CD14-positive monocyte (primary cell): Measurements from ENCODE around the gene CSNK1G2. TPM values are rescaled to one million over a fixed set of nuclear protein-coding genes. Genes with fewer than 3 reads are reported as not detected.

Source experiments
- DNase-seq, 3 donors: peaks; one replicate each; pipeline ENCODE4 v3.0.0-alpha.2; 2011 to 2022
- H2AFZ ChIP-seq: 2 replicates; pipeline ENCODE4 v1.6.0; 2012; ENCODE audit warnings: mild to moderate bottlenecking, low read depth, low read length, inconsistent platforms; ENCODE audit not compliant: insufficient read depth, poor library complexity, severe bottlenecking
- H3K27ac ChIP-seq, 2 donors: 1 replicate in 1 of 2; 2 replicates in 1 of 2; pipeline ENCODE4 v1.5.1; 2012 to 2013; ENCODE audit warnings: low read length in 2 of 2, control low read depth in 1 of 2, inconsistent platforms in 1 of 2, low read depth in 1 of 2, mild to moderate bottlenecking in 1 of 2
- H3K27me3 ChIP-seq, 2 donors: one replicate each; pipeline versions ENCODE4 v1.6.0 to v1.6.1; 2011 to 2013; ENCODE audit warnings: low read length in 2 of 2; ENCODE audit not compliant: control insufficient read depth in 2 of 2, insufficient read depth in 2 of 2
- H3K36me3 ChIP-seq, 2 donors: replicated peaks in 1 of 2; 1 replicate in 1 of 2; 2 replicates in 1 of 2; pipeline versions ENCODE4 v1.5.1 to v1.6.1; 2012 to 2013; ENCODE audit warnings: low read length in 2 of 2, control low read depth in 1 of 2, inconsistent platforms in 1 of 2, mild to moderate bottlenecking in 1 of 2; ENCODE audit not compliant: insufficient read depth in 2 of 2, control insufficient read depth in 1 of 2
- H3K4me1 ChIP-seq, 2 donors: 1 replicate in 1 of 2; 2 replicates in 1 of 2; pipeline versions ENCODE4 v1.5.1 to v1.6.1; 2012 to 2013; ENCODE audit warnings: low read length in 2 of 2, control low read depth in 1 of 2, inconsistent platforms in 1 of 2, mild to moderate bottlenecking in 1 of 2, moderate library complexity in 1 of 2; ENCODE audit not compliant: insufficient read depth in 2 of 2, control insufficient read depth in 1 of 2
- H3K4me2 ChIP-seq: replicated peaks from 2 replicates; pipeline ENCODE3; 2012; ENCODE audit warnings: low read length, moderate library complexity, mild to moderate bottlenecking; ENCODE audit not compliant: poor library complexity, severe bottlenecking; ENCODE audit errors: extremely low read depth
- H3K4me3 ChIP-seq, 3 experiments: fragments of 200-600 bp in 1 of 3; sonication (generic) in 1 of 3; replicated peaks in 1 of 3; 1 replicate in 2 of 3; 2 replicates in 1 of 3; pipeline ENCODE4 v1.5.1; 2011 to 2013; ENCODE audit warnings: low read length in 3 of 3, mild to moderate bottlenecking in 3 of 3, control low read depth in 2 of 3, low read depth in 2 of 3, inconsistent platforms in 1 of 3, moderate library complexity in 1 of 3
- H3K79me2 ChIP-seq: 2 replicates; pipeline ENCODE4 v1.6.0; 2012; ENCODE audit warnings: mild to moderate bottlenecking, control low read depth, inconsistent platforms, low read length, moderate library complexity; ENCODE audit not compliant: insufficient read depth
- H3K9ac ChIP-seq: 2 replicates; pipeline ENCODE4 v1.6.0; 2017; ENCODE audit warnings: low read length, mild to moderate bottlenecking; ENCODE audit not compliant: insufficient read depth, poor library complexity, severe bottlenecking
- H3K9me3 ChIP-seq, 2 donors: replicated peaks in 1 of 2; 1 replicate in 1 of 2; 2 replicates in 1 of 2; pipeline versions ENCODE4 v1.5.1 to v1.6.1; 2012 to 2013; ENCODE audit warnings: low read length in 2 of 2, control low read depth in 1 of 2; ENCODE audit not compliant: control insufficient read depth in 1 of 2, insufficient read depth in 1 of 2
- H4K20me1 ChIP-seq: 2 replicates; pipeline ENCODE4 v1.6.0; 2012; ENCODE audit warnings: mild to moderate bottlenecking, low read length, control low read depth, moderate library complexity; ENCODE audit not compliant: insufficient read depth
- H3K27ac Mint-ChIP-seq, 7 donors: one replicate each; pipeline ENCODE4 v1.8.0; 2020; ENCODE audit warnings: mild to moderate bottlenecking in 7 of 7, mixed read lengths in 7 of 7, moderate library complexity in 6 of 7, inconsistent platforms in 2 of 7
- H3K27me3 Mint-ChIP-seq, 3 donors: one replicate each; pipeline ENCODE4 v1.8.0; 2021 to 2022; ENCODE audit warnings: low read depth in 3 of 3, mild to moderate bottlenecking in 3 of 3, mixed read lengths in 3 of 3, moderate library complexity in 3 of 3, inconsistent platforms in 1 of 3
- H3K36me3 Mint-ChIP-seq, 2 donors: one replicate each; pipeline ENCODE4 v1.8.0; 2020; ENCODE audit warnings: mixed read lengths in 2 of 2, inconsistent platforms in 1 of 2, mild to moderate bottlenecking in 1 of 2
- H3K4me1 Mint-ChIP-seq: one replicate; pipeline ENCODE4 v1.8.0; 2020; ENCODE audit warnings: mild to moderate bottlenecking, mixed read lengths
- H3K4me3 Mint-ChIP-seq, 2 donors: one replicate each; pipeline ENCODE4 v1.8.0; 2020; ENCODE audit warnings: mild to moderate bottlenecking in 2 of 2, mixed read lengths in 2 of 2, moderate library complexity in 1 of 2
- H3K9me3 Mint-ChIP-seq, 7 donors: one replicate each; pipeline ENCODE4 v1.8.0; 2020 to 2022; ENCODE audit warnings: mixed read lengths in 7 of 7, mild to moderate bottlenecking in 6 of 7, moderate library complexity in 6 of 7, inconsistent platforms in 2 of 7
- WGBS: methylation state at CpG from one replicate; pipeline ENCODE4 v1.1.5; 2013; ENCODE audit warnings: missing lambda C conversion rate; ENCODE audit not compliant: insufficient coverage; 5-methylcytosine and 5-hydroxymethylcytosine counted together
- intact Hi-C, 2 donors: fragments of 100-400 bp; cut with micrococcal nuclease; formaldehyde crosslinking; loops; one replicate each; pipeline versions ENCODE4 v1.15.0 to v1.15.1; 2023
- polyA plus RNA-seq, 3 donors: library from polyadenylated mRNA; depleted of rRNA in 1 of 3; unstranded in 2 of 3; stranded (reverse) in 1 of 3; fragments of 300-500 nt in 2 of 3; fragments of >200 nt in 1 of 3; fragmentation: Illumina TruSeq in 2 of 3; gene quantifications; 1 replicate in 2 of 3; 2 replicates in 1 of 3; pipeline ENCODE4 v1.2.3, GENCODE V29; 2012 to 2021
- TF ChIP-seq, protein P1 (sequence below): fragments of 200-600 bp; IDR thresholded peaks from one replicate; pipeline ENCODE4 v1.8.0; 2022; ENCODE audit warnings: antibody characterized with exemption, mild to moderate bottlenecking

Gene CSNK1G2
- polyA plus RNA-seq, 3 donors, result 10.8 to 215 (median 20.3) TPM

DNA sequence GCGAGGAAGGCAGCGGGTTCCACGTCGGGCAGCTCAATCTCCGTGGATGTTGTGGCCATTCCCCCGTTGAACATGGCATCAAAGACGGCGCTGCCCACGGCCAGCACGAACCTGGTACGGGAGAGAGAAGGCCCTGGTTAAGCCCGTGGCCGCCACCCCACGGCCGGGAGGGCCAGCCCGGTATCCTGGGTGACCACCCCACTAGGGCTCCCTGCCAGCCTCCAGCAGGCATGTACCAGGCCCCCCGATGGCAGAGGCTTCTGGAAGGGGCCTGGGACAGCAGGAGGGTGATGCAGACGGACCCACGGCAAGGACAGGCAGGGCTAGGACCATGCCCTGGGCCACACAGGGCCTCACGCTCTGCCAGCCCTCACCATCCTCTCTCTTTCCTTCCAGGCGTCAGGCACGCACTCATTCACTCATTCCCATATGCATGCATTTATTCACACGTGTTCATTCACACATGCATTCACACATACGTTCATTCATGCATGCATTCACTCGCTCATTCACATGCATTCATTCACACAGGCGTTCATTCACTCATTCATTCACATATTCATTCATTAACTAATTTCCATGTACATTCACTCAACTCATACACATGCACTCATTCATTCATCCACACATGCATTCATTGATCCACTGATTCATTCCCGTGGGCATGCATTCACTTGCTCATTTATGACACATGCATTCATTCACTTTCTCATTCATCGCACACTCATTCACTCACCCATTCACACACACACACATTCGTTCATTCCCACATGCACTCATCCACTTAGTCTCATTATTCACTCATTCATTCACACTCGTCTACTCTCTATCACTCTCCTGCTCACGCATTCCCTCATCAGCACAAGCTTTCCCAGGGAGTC is 56.6 kb downstream of the CSNK1G2 start:
- Mint-ChIP-seq H3K4me3 (no peak overlapping the region), H3K27ac (peak overlapping the region in 1 of 7 donors; percentile 20)

More for the DNA sequence above, 56.6 kb downstream of the CSNK1G2 start:
- Histone ChIP-seq H3K4me3 (no peak overlapping the region), H4K20me1 (peaks cover 8% of the 10 kb centered on the region), H3K9ac (no peak overlapping the region), H3K4me1 (no peaks in the 10 kb centered on the region), H3K36me3 (peaks cover 20 to 28% of the 10 kb centered on the region in 2 donors), H3K9me3 (no peaks in the 10 kb centered on the region), H3K79me2 (no peaks in the 10 kb centered on the region), H3K4me2 (no peak overlapping the region), H3K27me3 (no peaks in the 10 kb centered on the region), H2AFZ (no peak overlapping the region), H3K27ac (no peak overlapping the region)
- H3K4me1 Mint-ChIP-seq, result peaks cover 4% of the 10 kb centered on the region
- DNase-seq, result no peak
- H3K27me3 Mint-ChIP-seq, result no peaks in the 10 kb centered on the region
- TF ChIP-seq, protein P1, sequence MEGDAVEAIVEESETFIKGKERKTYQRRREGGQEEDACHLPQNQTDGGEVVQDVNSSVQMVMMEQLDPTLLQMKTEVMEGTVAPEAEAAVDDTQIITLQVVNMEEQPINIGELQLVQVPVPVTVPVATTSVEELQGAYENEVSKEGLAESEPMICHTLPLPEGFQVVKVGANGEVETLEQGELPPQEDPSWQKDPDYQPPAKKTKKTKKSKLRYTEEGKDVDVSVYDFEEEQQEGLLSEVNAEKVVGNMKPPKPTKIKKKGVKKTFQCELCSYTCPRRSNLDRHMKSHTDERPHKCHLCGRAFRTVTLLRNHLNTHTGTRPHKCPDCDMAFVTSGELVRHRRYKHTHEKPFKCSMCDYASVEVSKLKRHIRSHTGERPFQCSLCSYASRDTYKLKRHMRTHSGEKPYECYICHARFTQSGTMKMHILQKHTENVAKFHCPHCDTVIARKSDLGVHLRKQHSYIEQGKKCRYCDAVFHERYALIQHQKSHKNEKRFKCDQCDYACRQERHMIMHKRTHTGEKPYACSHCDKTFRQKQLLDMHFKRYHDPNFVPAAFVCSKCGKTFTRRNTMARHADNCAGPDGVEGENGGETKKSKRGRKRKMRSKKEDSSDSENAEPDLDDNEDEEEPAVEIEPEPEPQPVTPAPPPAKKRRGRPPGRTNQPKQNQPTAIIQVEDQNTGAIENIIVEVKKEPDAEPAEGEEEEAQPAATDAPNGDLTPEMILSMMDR, result no peak
- 95% methylated on average over 25 of the region's 31 CpGs for WGBS
- intact Hi-C loops, result no loop called here
- peaks cover 0 to 5% (median 0%) of the 10 kb centered on the region in 7 donors for H3K9me3 Mint-ChIP-seq
- H3K36me3 Mint-ChIP-seq, result peaks cover 36 to 63% of the 10 kb centered on the region in 2 donors
